HepG2 (cell line): Measurements from ENCODE around the gene LRRC45. TPM values are rescaled to one million over a fixed set of nuclear protein-coding genes. Genes with fewer than 3 reads are reported as not detected.
A peak's percentile ranks its signal among the peaks of the same experiment; 100 is the strongest.

Experiments used
- CREB1 ChIP-seq, 2 experiments: fragments of 450-650 bp in 1 of 2; IDR thresholded peaks; 2 replicates each; pipeline ENCODE4 v1.6.1; 2016 to 2017; ENCODE audit warnings: control low read depth in 1 of 2, mild to moderate bottlenecking in 1 of 2, missing compliant biosample characterization in 1 of 2, missing genetic modification characterization in 1 of 2
- HDAC6 ChIP-seq: fragments of 200-600 bp; sonication (generic); IDR thresholded peaks from 2 replicates; pipeline ENCODE4 v1.7.0; 2017; ENCODE audit warnings: mild to moderate bottlenecking, antibody characterized with exemption, low read length, low read depth
- KDM2A ChIP-seq: sonication (generic); formaldehyde crosslinking; IDR thresholded peaks from 2 replicates; pipeline ENCODE4 v1.4.0; 2020; ENCODE audit warnings: low read depth, missing genetic modification reagents, borderline replicate concordance
- SIN3B ChIP-seq: fragments of 150-350 bp; IDR thresholded peaks from 2 replicates; pipeline ENCODE4 v1.6.1; 2014; ENCODE audit warnings: low read length
- TGIF2 ChIP-seq: IDR thresholded peaks from 2 replicates; pipeline ENCODE4 v1.6.1; 2016; ENCODE audit warnings: control low read depth, missing compliant biosample characterization
- WIZ ChIP-seq: sonication (generic); formaldehyde crosslinking; IDR thresholded peaks from 2 replicates; pipeline ENCODE4 v1.5.1; 2020; ENCODE audit warnings: mild to moderate bottlenecking, missing genetic modification reagents
- YEATS4 ChIP-seq: sonication (generic); formaldehyde crosslinking; IDR thresholded peaks from 2 replicates; pipeline ENCODE4 v1.4.0; 2020; ENCODE audit warnings: missing genetic modification reagents, borderline replicate concordance
- ZBTB8A ChIP-seq: sonication (generic); formaldehyde crosslinking; IDR thresholded peaks from 2 replicates; pipeline ENCODE4 v1.4.0; 2020; ENCODE audit warnings: mild to moderate bottlenecking, low read depth, missing genetic modification reagents, borderline replicate concordance
- ZFP41 ChIP-seq: sonication (generic); formaldehyde crosslinking; IDR thresholded peaks from 2 replicates; pipeline ENCODE4 v1.4.0; 2020; ENCODE audit warnings: mild to moderate bottlenecking, missing genetic modification reagents, borderline replicate concordance
- ZNF124 ChIP-seq: sonication (generic); formaldehyde crosslinking; IDR thresholded peaks from 2 replicates; pipeline ENCODE4 v1.4.0; 2020; ENCODE audit warnings: missing genetic modification reagents
- ZNF207 ChIP-seq: fragments of 450-650 bp; IDR thresholded peaks from 2 replicates; pipeline ENCODE4 v1.6.1; 2016; ENCODE audit warnings: antibody characterized with exemption, borderline replicate concordance
- ZNF354B ChIP-seq: sonication (generic); formaldehyde crosslinking; IDR thresholded peaks from 2 replicates; pipeline ENCODE4 v1.8.0; 2022; ENCODE audit warnings: mild to moderate bottlenecking, missing genetic modification reagents
- ZNF496 ChIP-seq: sonication (generic); formaldehyde crosslinking; IDR thresholded peaks from 2 replicates; pipeline ENCODE4 v1.8.1; 2023; ENCODE audit warnings: mild to moderate bottlenecking, moderate library complexity, missing genetic modification reagents; ENCODE audit not compliant: insufficient replicate concordance
- ZNF598 ChIP-seq: sonication (generic); formaldehyde crosslinking; IDR thresholded peaks from 2 replicates; pipeline ENCODE4 v1.5.1; 2020; ENCODE audit warnings: mild to moderate bottlenecking, missing genetic modification reagents, borderline replicate concordance
- ZNF724P ChIP-seq: sonication (generic); formaldehyde crosslinking; IDR thresholded peaks from 2 replicates; pipeline ENCODE4 v1.8.0; 2022; ENCODE audit warnings: missing genetic modification reagents, borderline replicate concordance
- ZSCAN12 ChIP-seq: sonication (generic); formaldehyde crosslinking; IDR thresholded peaks from 2 replicates; pipeline ENCODE4 v1.9.0; 2021; ENCODE audit warnings: mild to moderate bottlenecking, missing genetic modification reagents
- polyA plus RNA-seq, 8 experiments: library from polyadenylated mRNA; depleted of rRNA in 3 of 8; stranded (reverse) in 7 of 8; unstranded in 1 of 8; fragments of >200 nt; fragmentation: Illumina TruSeq in 4 of 8; extraction: Trizol in 4 of 8; gene quantifications; 2 replicates each; pipeline versions ENCODE4 v1.2.1 to v1.2.3, GENCODE V29; 2011 to 2016; ENCODE audit warnings: low read depth in 4 of 8, missing spikeins in 1 of 8, mixed read lengths in 1 of 8; ENCODE audit not compliant: insufficient read depth in 1 of 8
- total RNA-seq, 5 experiments: library from RNA; depleted of rRNA; stranded (reverse); fragments of >200 nt; fragmentation: Illumina TruSeq; extraction: Trizol; gene quantifications; 2 replicates each; pipeline ENCODE4 v1.2.3, GENCODE V29; 2016; ENCODE audit warnings: low read depth in 1 of 5
- TF ChIP-seq, protein P1 (sequence below): IDR thresholded peaks from 2 replicates; pipeline ENCODE4 v1.6.1; 2016; ENCODE audit warnings: control low read depth
- TF ChIP-seq, protein P2 (sequence below): sonication (generic); formaldehyde crosslinking; IDR thresholded peaks from 2 replicates; pipeline ENCODE4 v1.5.0; 2020; ENCODE audit warnings: missing genetic modification reagents
- TF ChIP-seq, protein P3 (sequence below): sonication (generic); formaldehyde crosslinking; IDR thresholded peaks from 2 replicates; pipeline ENCODE4 v1.4.0; 2020; ENCODE audit warnings: missing genetic modification reagents, borderline replicate concordance
- TF ChIP-seq, protein P4 (sequence below): sonication (generic); formaldehyde crosslinking; IDR thresholded peaks from 2 replicates; pipeline ENCODE4 v1.5.0; 2020; ENCODE audit warnings: missing genetic modification reagents
- TF ChIP-seq, protein P5 (sequence below): sonication (generic); formaldehyde crosslinking; IDR thresholded peaks from 2 replicates; pipeline ENCODE4 v1.4.0; 2020; ENCODE audit warnings: low read depth, mild to moderate bottlenecking, missing genetic modification reagents

LRRC45 gene
- total and polyA plus RNA-seq, 2 of the 13 experiments (the other 11 are each of a cell fraction or from before 2014, with no cell fraction given), result 11.6 to 48.1 TPM

DNA sequence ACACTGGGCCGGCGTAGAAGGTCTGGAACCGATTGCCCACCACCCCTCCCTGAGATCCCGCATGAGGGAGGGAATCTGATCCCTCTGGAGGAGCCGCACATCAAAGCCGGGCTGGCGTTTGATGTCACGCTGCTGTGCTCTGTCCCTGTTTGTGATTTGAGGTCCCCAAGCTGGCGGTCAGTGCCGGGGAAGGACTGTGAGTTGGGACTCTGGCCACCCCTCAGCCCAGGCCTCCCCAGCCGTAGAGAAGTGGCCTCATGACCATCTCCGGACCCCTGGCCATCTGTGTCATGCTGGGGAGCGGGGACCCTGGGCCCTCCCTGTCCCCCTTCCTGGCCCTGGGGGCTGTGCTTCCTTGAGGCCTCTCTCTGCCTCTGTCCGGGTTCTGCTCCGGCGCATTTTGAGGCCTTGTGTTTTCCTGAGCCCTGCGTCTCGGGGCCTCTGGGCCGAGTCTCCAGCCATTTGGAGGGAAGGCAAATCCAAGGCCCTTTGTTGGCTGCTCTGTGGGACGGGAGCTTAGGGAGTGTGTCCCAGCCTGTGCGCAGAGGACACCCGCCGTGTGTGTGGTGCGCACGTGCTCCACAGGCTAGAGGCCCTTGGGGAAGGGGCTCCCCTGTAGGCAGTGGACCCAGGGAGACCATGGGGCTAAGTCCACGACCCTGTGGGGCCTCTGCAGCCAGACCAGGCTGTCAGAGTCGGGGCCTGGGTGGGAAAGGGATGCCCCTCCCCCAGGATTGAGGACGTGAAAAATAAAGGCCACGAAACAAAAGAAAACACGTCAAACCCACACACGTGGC is 30.6 kb upstream of the LRRC45 start (continued):
- TF ChIP-seq, protein P1, sequence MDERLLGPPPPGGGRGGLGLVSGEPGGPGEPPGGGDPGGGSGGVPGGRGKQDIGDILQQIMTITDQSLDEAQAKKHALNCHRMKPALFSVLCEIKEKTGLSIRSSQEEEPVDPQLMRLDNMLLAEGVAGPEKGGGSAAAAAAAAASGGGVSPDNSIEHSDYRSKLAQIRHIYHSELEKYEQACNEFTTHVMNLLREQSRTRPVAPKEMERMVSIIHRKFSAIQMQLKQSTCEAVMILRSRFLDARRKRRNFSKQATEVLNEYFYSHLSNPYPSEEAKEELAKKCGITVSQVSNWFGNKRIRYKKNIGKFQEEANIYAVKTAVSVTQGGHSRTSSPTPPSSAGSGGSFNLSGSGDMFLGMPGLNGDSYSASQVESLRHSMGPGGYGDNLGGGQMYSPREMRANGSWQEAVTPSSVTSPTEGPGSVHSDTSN (CRISPR knock-in tag), result no peak
- TF ChIP-seq, protein P2, sequence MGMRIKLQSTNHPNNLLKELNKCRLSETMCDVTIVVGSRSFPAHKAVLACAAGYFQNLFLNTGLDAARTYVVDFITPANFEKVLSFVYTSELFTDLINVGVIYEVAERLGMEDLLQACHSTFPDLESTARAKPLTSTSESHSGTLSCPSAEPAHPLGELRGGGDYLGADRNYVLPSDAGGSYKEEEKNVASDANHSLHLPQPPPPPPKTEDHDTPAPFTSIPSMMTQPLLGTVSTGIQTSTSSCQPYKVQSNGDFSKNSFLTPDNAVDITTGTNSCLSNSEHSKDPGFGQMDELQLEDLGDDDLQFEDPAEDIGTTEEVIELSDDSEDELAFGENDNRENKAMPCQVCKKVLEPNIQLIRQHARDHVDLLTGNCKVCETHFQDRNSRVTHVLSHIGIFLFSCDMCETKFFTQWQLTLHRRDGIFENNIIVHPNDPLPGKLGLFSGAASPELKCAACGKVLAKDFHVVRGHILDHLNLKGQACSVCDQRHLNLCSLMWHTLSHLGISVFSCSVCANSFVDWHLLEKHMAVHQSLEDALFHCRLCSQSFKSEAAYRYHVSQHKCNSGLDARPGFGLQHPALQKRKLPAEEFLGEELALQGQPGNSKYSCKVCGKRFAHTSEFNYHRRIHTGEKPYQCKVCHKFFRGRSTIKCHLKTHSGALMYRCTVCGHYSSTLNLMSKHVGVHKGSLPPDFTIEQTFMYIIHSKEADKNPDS (CRISPR knock-in tag), result no peak
- peak; percentile 89; the same call in 1 of the 2 replicates for TF ChIP-seq ZSCAN12 (CRISPR knock-in tag)
- TF ChIP-seq ZFP41 (CRISPR knock-in tag), result peak; percentile 94; the same call in 1 of the 2 replicates
- TF ChIP-seq ZBTB8A (CRISPR knock-in tag), result peak; percentile 71
- peak; percentile 97 for TF ChIP-seq WIZ (CRISPR knock-in tag)
- peak; percentile 89 for TF ChIP-seq ZNF354B (CRISPR knock-in tag)
- no peak for TF ChIP-seq HDAC6
- TF ChIP-seq TGIF2 (CRISPR knock-in tag), result peak; percentile 78; the same call in 1 of the 2 replicates
- TF ChIP-seq, protein P3, sequence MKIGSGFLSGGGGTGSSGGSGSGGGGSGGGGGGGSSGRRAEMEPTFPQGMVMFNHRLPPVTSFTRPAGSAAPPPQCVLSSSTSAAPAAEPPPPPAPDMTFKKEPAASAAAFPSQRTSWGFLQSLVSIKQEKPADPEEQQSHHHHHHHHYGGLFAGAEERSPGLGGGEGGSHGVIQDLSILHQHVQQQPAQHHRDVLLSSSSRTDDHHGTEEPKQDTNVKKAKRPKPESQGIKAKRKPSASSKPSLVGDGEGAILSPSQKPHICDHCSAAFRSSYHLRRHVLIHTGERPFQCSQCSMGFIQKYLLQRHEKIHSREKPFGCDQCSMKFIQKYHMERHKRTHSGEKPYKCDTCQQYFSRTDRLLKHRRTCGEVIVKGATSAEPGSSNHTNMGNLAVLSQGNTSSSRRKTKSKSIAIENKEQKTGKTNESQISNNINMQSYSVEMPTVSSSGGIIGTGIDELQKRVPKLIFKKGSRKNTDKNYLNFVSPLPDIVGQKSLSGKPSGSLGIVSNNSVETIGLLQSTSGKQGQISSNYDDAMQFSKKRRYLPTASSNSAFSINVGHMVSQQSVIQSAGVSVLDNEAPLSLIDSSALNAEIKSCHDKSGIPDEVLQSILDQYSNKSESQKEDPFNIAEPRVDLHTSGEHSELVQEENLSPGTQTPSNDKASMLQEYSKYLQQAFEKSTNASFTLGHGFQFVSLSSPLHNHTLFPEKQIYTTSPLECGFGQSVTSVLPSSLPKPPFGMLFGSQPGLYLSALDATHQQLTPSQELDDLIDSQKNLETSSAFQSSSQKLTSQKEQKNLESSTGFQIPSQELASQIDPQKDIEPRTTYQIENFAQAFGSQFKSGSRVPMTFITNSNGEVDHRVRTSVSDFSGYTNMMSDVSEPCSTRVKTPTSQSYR, result peak; percentile 97
- TF ChIP-seq, protein P4, sequence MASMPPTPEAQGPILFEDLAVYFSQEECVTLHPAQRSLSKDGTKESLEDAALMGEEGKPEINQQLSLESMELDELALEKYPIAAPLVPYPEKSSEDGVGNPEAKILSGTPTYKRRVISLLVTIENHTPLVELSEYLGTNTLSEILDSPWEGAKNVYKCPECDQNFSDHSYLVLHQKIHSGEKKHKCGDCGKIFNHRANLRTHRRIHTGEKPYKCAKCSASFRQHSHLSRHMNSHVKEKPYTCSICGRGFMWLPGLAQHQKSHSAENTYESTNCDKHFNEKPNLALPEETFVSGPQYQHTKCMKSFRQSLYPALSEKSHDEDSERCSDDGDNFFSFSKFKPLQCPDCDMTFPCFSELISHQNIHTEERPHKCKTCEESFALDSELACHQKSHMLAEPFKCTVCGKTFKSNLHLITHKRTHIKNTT (CRISPR knock-in tag), result no peak
- TF ChIP-seq ZNF724P (CRISPR knock-in tag), result peak; percentile 98
- no peak; the same call in 1 of the 2 replicates for TF ChIP-seq CREB1 (IDR thresholded peaks at IDR 0.05)
- no peak for TF ChIP-seq CREB1 (CRISPR knock-in tag; IDR thresholded peaks at IDR 0.05)
- TF ChIP-seq SIN3B, result no peak
- no peak; the same call in none of the 2 replicates for TF ChIP-seq ZNF124 (CRISPR knock-in tag)
- TF ChIP-seq ZNF207, result no peak
- no peak for TF ChIP-seq ZNF496
- TF ChIP-seq, protein P5, sequence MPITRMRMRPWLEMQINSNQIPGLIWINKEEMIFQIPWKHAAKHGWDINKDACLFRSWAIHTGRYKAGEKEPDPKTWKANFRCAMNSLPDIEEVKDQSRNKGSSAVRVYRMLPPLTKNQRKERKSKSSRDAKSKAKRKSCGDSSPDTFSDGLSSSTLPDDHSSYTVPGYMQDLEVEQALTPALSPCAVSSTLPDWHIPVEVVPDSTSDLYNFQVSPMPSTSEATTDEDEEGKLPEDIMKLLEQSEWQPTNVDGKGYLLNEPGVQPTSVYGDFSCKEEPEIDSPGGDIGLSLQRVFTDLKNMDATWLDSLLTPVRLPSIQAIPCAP (CRISPR knock-in tag), result no peak
- peak; percentile 89 for TF ChIP-seq YEATS4 (CRISPR knock-in tag)
- peak; percentile 95 for TF ChIP-seq ZNF598 (CRISPR knock-in tag)
- peak; percentile 80 for TF ChIP-seq KDM2A (CRISPR knock-in tag)
